ENCODE data around the gene KDM4B. TPM values are rescaled to one million over a fixed set of nuclear protein-coding genes. Genes with fewer than 3 reads are reported as not detected.

KDM4B gene
- total and polyA plus RNA-seq, 9 of the 15 experiments (the other 6 are each of a cell fraction or from before 2014, with no cell fraction given): 0.21 to 29.9 (median 7.3) TPM

DNA sequence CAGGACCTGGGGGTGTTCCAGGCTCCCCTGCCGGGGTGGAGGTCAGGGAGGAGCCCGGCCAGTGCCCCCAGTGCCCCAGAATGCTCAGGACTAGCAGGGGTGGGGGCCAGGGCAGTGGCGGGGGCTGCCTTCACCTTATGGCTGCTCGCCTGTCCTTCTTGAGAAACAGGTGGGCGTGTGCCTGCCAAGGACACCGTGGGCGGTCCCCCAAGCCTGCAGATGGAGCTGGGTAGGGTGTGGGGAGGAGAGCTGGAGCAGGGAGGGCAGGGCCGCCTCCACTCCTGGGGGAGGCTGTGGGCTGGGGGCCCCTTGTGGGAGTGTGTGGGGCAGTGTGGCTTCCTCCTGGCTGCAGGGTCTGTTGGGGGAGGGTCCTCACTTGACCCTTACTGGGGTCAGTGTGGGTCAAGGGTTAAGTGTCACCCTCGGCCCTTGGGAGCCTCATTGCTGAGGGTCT lies 160.1 kb downstream of the KDM4B start:
- H3K27me3 ChIP-seq (ENCODE audit: control insufficient read depth in 2 of 2, insufficient read depth in 2 of 2, low read length in 2 of 2): no peaks in the 10 kb centered on the region
- POLR2A ChIA-PET: interaction anchor here (0.5 to 1.1 kb wide), 6 partner anchors 16 to 441 kb away, joined by 3 to 4 read pairs (median 3); partner anchors contain the start of gene KDM4B
- H3K9me3 ChIP-seq (replicated peaks; ENCODE audit: control insufficient read depth, insufficient read depth, low read depth, low read length): no peaks in the 10 kb centered on the region
- intact Hi-C loops (cut with micrococcal nuclease) (no loop called here), in situ Hi-C loops (cut with MboI) (no loop called here)
- no TSS peak for BruUV-seq (replicated peaks)
- no peak overlapping the region for H3K4me3 ChIP-seq
- FAIRE-seq (no peak), ATAC-seq (peak; percentile 83), DNase-seq (ENCODE audit: extremely low read depth in 1 of 4, low spot score in 3 of 4) (peak in 1 of 4 experiments; percentile 75)
- H3K4me2 ChIP-seq (ENCODE audit: insufficient read depth, low read length): 0 out of 2 replicates have a peak overlapping the region, but pooled peaks have one; percentile 7
- peak overlapping the region in 1 of 2 experiments; percentile 69; a peak in 2 of 4 replicates for H3K9ac ChIP-seq (ENCODE audit: insufficient read depth in 1 of 2, low read depth in 2 of 2, low read length in 2 of 2)
- H4K20me1 ChIP-seq (replicated peaks; ENCODE audit: control insufficient read depth, insufficient read depth, low read length): no peaks in the 10 kb centered on the region
- H3K4me1 ChIP-seq (replicated peaks in 1 of 2; ENCODE audit: control insufficient read depth in 2 of 2, insufficient read depth in 2 of 2, low read length in 2 of 2): peaks cover 26 to 76% of the 10 kb centered on the region in 2 experiments
- WGBS (ENCODE audit: insufficient coverage, low coverage, missing lambda C conversion rate): 19% methylated on average over 7 of the region's 9 CpGs
- CTCF ChIA-PET (ENCODE audit: low intra/inter-chr PET ratio): no interaction called here
- H3K79me2 ChIP-seq (ENCODE audit: control insufficient read depth, insufficient read depth, low read length): no peaks in the 10 kb centered on the region
- H2AFZ ChIP-seq (ENCODE audit: low read depth, low read length): no peak overlapping the region
- H3K27ac ChIP-seq (ENCODE audit: extremely low read depth, low read depth, low read length): no peak overlapping the region
- H3K36me3 ChIP-seq (ENCODE audit: control insufficient read depth, insufficient read depth, low read length): peaks cover 11% of the 10 kb centered on the region; the same call in 1 of the 3 replicates
- no peaks in the 10 kb centered on the region for H3K9me1 ChIP-seq (ENCODE audit: control insufficient read depth, insufficient read depth, low read length)
- TF ChIP-seq CEBPG (CRISPR knock-in tag; IDR thresholded peaks at IDR 0.05) (no peak), CEBPG (tag; conservative IDR thresholded peaks at IDR 0.05 in 1 of 2, IDR thresholded peaks at IDR 0.05 in 1 of 2) (no peak), ZC3H4 (CRISPR knock-in tag; IDR thresholded peaks at IDR 0.05; ENCODE audit: borderline replicate concordance) (no peak), NR2C1 (IDR thresholded peaks at IDR 0.05) (peak; percentile 79), NR2C1 (tag; IDR thresholded peaks at IDR 0.05) (peak; percentile 76), EGR1 (conservative IDR thresholded peaks at IDR 0.05) (peak; percentile 97), TFAP4 (CRISPR knock-in tag; IDR thresholded peaks at IDR 0.05; ENCODE audit: borderline replicate concordance) (peak; percentile 54), NR2C2 (CRISPR knock-in tag; IDR thresholded peaks at IDR 0.05) (no peak), NR2C2 (tag; IDR thresholded peaks at IDR 0.05) (peak; percentile 35; the same call in 1 of the 2 replicates), RBM22 (IDR thresholded peaks at IDR 0.05; ENCODE audit: low read depth, low read length, poor library complexity, severe bottlenecking) (peak; percentile 56), ZNF384 (IDR thresholded peaks at IDR 0.05; ENCODE audit: low read depth, low read length) (no peak), CBFA2T2 (conservative IDR thresholded peaks at IDR 0.05) (0 out of 2 replicates have a peak, but pooled peaks have one; percentile 0), FUS (optimal IDR thresholded peaks at IDR 0.05; ENCODE audit: low read depth, low read length) (no peak), THAP12 (CRISPR knock-in tag; IDR thresholded peaks at IDR 0.05) (no peak), ETS1 (conservative IDR thresholded peaks at IDR 0.05; ENCODE audit: control insufficient read depth, low read depth, low read length) (0 out of 2 replicates have a peak, but pooled peaks have one; percentile 66), ZBTB7A (IDR thresholded peaks at IDR 0.05; ENCODE audit: borderline replicate concordance, control insufficient read depth, low read depth, low read length) (peak; percentile 66; the same call in 1 of the 2 replicates)
- TF ChIP-seq, protein P1, sequence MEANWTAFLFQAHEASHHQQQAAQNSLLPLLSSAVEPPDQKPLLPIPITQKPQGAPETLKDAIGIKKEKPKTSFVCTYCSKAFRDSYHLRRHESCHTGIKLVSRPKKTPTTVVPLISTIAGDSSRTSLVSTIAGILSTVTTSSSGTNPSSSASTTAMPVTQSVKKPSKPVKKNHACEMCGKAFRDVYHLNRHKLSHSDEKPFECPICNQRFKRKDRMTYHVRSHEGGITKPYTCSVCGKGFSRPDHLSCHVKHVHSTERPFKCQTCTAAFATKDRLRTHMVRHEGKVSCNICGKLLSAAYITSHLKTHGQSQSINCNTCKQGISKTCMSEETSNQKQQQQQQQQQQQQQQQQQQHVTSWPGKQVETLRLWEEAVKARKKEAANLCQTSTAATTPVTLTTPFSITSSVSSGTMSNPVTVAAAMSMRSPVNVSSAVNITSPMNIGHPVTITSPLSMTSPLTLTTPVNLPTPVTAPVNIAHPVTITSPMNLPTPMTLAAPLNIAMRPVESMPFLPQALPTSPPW (CRISPR knock-in tag; IDR thresholded peaks at IDR 0.05): peak; percentile 91
